HepG2 (cell line): Measurements from ENCODE around the gene TLK1. TPM values are rescaled to one million over a fixed set of nuclear protein-coding genes. Genes with fewer than 3 reads are reported as not detected.

Experiments used
- EED ChIP-seq: sonication (generic); formaldehyde crosslinking; IDR thresholded peaks from 2 replicates; pipeline ENCODE4 v1.5.0; 2020; ENCODE audit warnings: mild to moderate bottlenecking, missing genetic modification reagents
- HOMEZ ChIP-seq: IDR thresholded peaks from 2 replicates; pipeline ENCODE4 v1.6.1; 2016; ENCODE audit warnings: low read depth
- HOXA5 ChIP-seq: sonication (generic); formaldehyde crosslinking; IDR thresholded peaks from 2 replicates; pipeline ENCODE4 v1.4.0; 2020; ENCODE audit warnings: missing genetic modification reagents
- IRF2 ChIP-seq: IDR thresholded peaks from 2 replicates; pipeline ENCODE4 v1.6.1; 2018; ENCODE audit warnings: missing genetic modification reagents, missing compliant biosample characterization
- KDM4B ChIP-seq: sonication (generic); formaldehyde crosslinking; IDR thresholded peaks from 2 replicates; pipeline ENCODE4 v1.4.0; 2020; ENCODE audit warnings: missing genetic modification reagents
- POGK ChIP-seq: sonication (generic); formaldehyde crosslinking; conservative IDR thresholded peaks from 2 replicates; pipeline ENCODE4 v1.8.0; 2022; ENCODE audit warnings: mild to moderate bottlenecking, moderate library complexity, missing genetic modification reagents
- REPIN1 ChIP-seq: sonication (generic); formaldehyde crosslinking; IDR thresholded peaks from 2 replicates; pipeline ENCODE4 v1.8.0; 2022; ENCODE audit warnings: missing genetic modification reagents, low read depth, mild to moderate bottlenecking, borderline replicate concordance
- RFX3 ChIP-seq: IDR thresholded peaks from 2 replicates; pipeline ENCODE4 v1.6.1; 2016; ENCODE audit warnings: missing biosample characterization, missing genetic modification reagents
- TGIF2 ChIP-seq: IDR thresholded peaks from 2 replicates; pipeline ENCODE4 v1.6.1; 2016; ENCODE audit warnings: control low read depth, missing compliant biosample characterization
- YY1 ChIP-seq: IDR thresholded peaks from 2 replicates; pipeline ENCODE4 v1.6.1; 2011; ENCODE audit warnings: low read length, low read depth, moderate library complexity, mild to moderate bottlenecking; ENCODE audit not compliant: insufficient read depth, insufficient replicate concordance
- ZBTB46 ChIP-seq: sonication (generic); formaldehyde crosslinking; IDR thresholded peaks from 2 replicates; pipeline ENCODE4 v1.4.0; 2020; ENCODE audit warnings: mild to moderate bottlenecking, missing genetic modification reagents, borderline replicate concordance
- ZKSCAN8 ChIP-seq: IDR thresholded peaks from 2 replicates; pipeline ENCODE4 v1.6.1; 2016; ENCODE audit warnings: borderline replicate concordance, missing genetic modification reagents, missing compliant biosample characterization
- ZNF205 ChIP-seq: IDR thresholded peaks from 2 replicates; pipeline ENCODE4 v1.6.1; 2018; ENCODE audit warnings: missing biosample characterization, missing genetic modification reagents
- ZNF331 ChIP-seq: sonication (generic); formaldehyde crosslinking; IDR thresholded peaks from 2 replicates; pipeline ENCODE4 v1.4.0; 2020; ENCODE audit warnings: missing genetic modification reagents
- ZNF343 ChIP-seq: sonication (generic); formaldehyde crosslinking; IDR thresholded peaks from 2 replicates; pipeline ENCODE4 v1.4.0; 2020; ENCODE audit warnings: mild to moderate bottlenecking, missing genetic modification reagents
- ZNF503 ChIP-seq: sonication (generic); formaldehyde crosslinking; IDR thresholded peaks from 2 replicates; pipeline ENCODE4 v1.4.0; 2020; ENCODE audit warnings: missing genetic modification reagents
- ZNF710 ChIP-seq: sonication (generic); formaldehyde crosslinking; IDR thresholded peaks from 2 replicates; pipeline ENCODE4 v1.5.0; 2020; ENCODE audit warnings: mild to moderate bottlenecking, missing genetic modification reagents, borderline replicate concordance
- polyA plus RNA-seq, 8 experiments: library from polyadenylated mRNA; depleted of rRNA in 3 of 8; stranded (reverse) in 7 of 8; unstranded in 1 of 8; fragments of >200 nt; fragmentation: Illumina TruSeq in 4 of 8; extraction: Trizol in 4 of 8; gene quantifications; 2 replicates each; pipeline versions ENCODE4 v1.2.1 to v1.2.3, GENCODE V29; 2011 to 2016; ENCODE audit warnings: low read depth in 4 of 8, missing spikeins in 1 of 8, mixed read lengths in 1 of 8; ENCODE audit not compliant: insufficient read depth in 1 of 8
- total RNA-seq, 5 experiments: library from RNA; depleted of rRNA; stranded (reverse); fragments of >200 nt; fragmentation: Illumina TruSeq; extraction: Trizol; gene quantifications; 2 replicates each; pipeline ENCODE4 v1.2.3, GENCODE V29; 2016; ENCODE audit warnings: low read depth in 1 of 5

Gene TLK1
- total and polyA plus RNA-seq, 2 of the 13 experiments (the other 11 are each of a cell fraction or from before 2014, with no cell fraction given): 16.8 to 28.7 TPM

- TF ChIP-seq HOMEZ (CRISPR knock-in tag): peak; percentile 62; the same call in 1 of the 2 replicates
- TF ChIP-seq TGIF2 (CRISPR knock-in tag): 0 out of 2 replicates have a peak, but pooled peaks have one; percentile 23
- TF ChIP-seq YY1: no peak
- TF ChIP-seq ZNF343 (CRISPR knock-in tag): no peak
- TF ChIP-seq ZNF331 (CRISPR knock-in tag): 0 out of 2 replicates have a peak, but pooled peaks have one; percentile 24
- no peak for TF ChIP-seq ZNF710 (CRISPR knock-in tag)
- TF ChIP-seq KDM4B: no peak
- no peak for TF ChIP-seq RFX3 (CRISPR knock-in tag)
- no peak for TF ChIP-seq EED (CRISPR knock-in tag)
- TF ChIP-seq ZKSCAN8 (CRISPR knock-in tag): no peak
- TF ChIP-seq ZBTB46 (CRISPR knock-in tag): no peak
- TF ChIP-seq HOXA5: no peak
- TF ChIP-seq REPIN1 (CRISPR knock-in tag): no peak; the same call in 1 of the 2 replicates
- 0 out of 2 replicates have a peak, but pooled peaks have one; percentile 22 for TF ChIP-seq IRF2 (CRISPR knock-in tag)
- no peak for TF ChIP-seq ZNF503 (CRISPR knock-in tag)
- peak; percentile 42; the same call in 1 of the 2 replicates for TF ChIP-seq POGK (CRISPR knock-in tag)
- no peak for TF ChIP-seq ZNF205
- TF ChIP-seq, all 625 proteins: peak for 43
Measured at GRCh38 chr2:171086352-171087290, 74.1 kb downstream of the TLK1 start (continued).
